Ovary (tissue), 9 donors: ENCODE results near the gene SSMEM1. TPM values are rescaled to one million over a fixed set of nuclear protein-coding genes. Genes with fewer than 3 reads are reported as not detected.

ENCODE experiments used
- DNase-seq, 5 donors: peaks; one replicate each; pipeline ENCODE4 v3.0.0-alpha.2; 2019 to 2020
- H3K27ac ChIP-seq, 2 donors: fragments of 200-600 bp; one replicate each; pipeline versions ENCODE4 v1.5.1 to v1.8.0; 2019 to 2022
- H3K27me3 ChIP-seq: fragments of 200-600 bp; one replicate; pipeline ENCODE4 v1.8.0; 2022
- H3K36me3 ChIP-seq: fragments of 200-600 bp; sonication (generic); one replicate; pipeline ENCODE4 v1.5.1; 2019
- H3K4me1 ChIP-seq: one replicate; pipeline ENCODE4 v1.8.1; 2013; ENCODE audit warnings: mild to moderate bottlenecking, moderate library complexity; ENCODE audit not compliant: insufficient read depth
- H3K4me3 ChIP-seq: fragments of 200-600 bp; sonication (generic); one replicate; pipeline ENCODE4 v1.5.1; 2017
- H3K9me3 ChIP-seq, 2 donors: fragments of 200-600 bp in 1 of 2; sonication (generic) in 1 of 2; one replicate each; pipeline versions ENCODE4 v1.5.1 to v1.8.1; 2013 to 2019; ENCODE audit warnings: mild to moderate bottlenecking in 1 of 2, moderate library complexity in 1 of 2
- CTCF ChIP-seq, 3 donors: fragments of 450-650 bp in 2 of 3; fragments of 200-600 bp in 1 of 3; IDR thresholded peaks; one replicate each; pipeline versions ENCODE4 v1.5.1 to v1.8.0; 2016 to 2022; ENCODE audit warnings: antibody characterized with exemption in 3 of 3, mild to moderate bottlenecking in 1 of 3
- EP300 ChIP-seq: sonication (generic); formaldehyde crosslinking; IDR thresholded peaks from one replicate; pipeline ENCODE4 v1.6.1; 2017; ENCODE audit warnings: antibody characterized with exemption
- POLR2A ChIP-seq: fragments of 450-650 bp; IDR thresholded peaks from one replicate; pipeline ENCODE4 v1.6.1; 2017; ENCODE audit warnings: antibody characterized with exemption, mild to moderate bottlenecking, moderate library complexity
- WGBS, 3 donors: extraction: QIAGEN DNeasy Blood & Tissue Kit in 1 of 3; methylation state at CpG; one replicate each; pipeline versions ENCODE4 v1.1.5 to v1.1.7; 2013 to 2017; 5-methylcytosine and 5-hydroxymethylcytosine counted together
- intact Hi-C, 4 donors: fragments of 100-400 bp; cut with DNase I; formaldehyde crosslinking; loops; one replicate each; pipeline versions ENCODE4 v1.11.0 to v1.15.1; 2022 to 2023
- polyA plus RNA-seq, 2 donors: library from polyadenylated mRNA; stranded (reverse); fragments of 200-250 nt in 1 of 2; fragments of 350-450 nt in 1 of 2; fragmentation: Illumina TruSeq in 1 of 2; extraction: RNeasy Lipid Tissue Mini Kit (QIAGEN cat#74804) in 1 of 2; gene quantifications; one replicate each; pipeline ENCODE4 v1.2.3, GENCODE V29; 2013 to 2014
- total RNA-seq, 7 donors: library from RNA; depleted of rRNA in 2 of 7; stranded (reverse); fragments of >200 nt in 2 of 7; fragmentation: NEBNext Ultra II Directional in 3 of 7; extraction: Animal tissue kit (Norgen Biotek cat#: 25700) in 3 of 7; gene quantifications; one replicate each; pipeline versions ENCODE4 v1.1.0 to v1.2.4, GENCODE V29; 2016 to 2023
- donor health status: DM: no; HTN: no; CAD: no; lungs with moderate emphysema.
- donor health status: DM: no; HTN: no; CAD: no.
- donor health status: Bipolar disorder and iron deficiency.
- donor health status: DM: yes; HTN: yes; CAD: no.
- donor health status: DM: no; HTN: no; CAD: no.
- donor health status: DM: yes; HTN: yes; CAD: no.

Gene SSMEM1
- total and polyA plus RNA-seq, 9 donors = not detected

- no peak overlapping the region for H3K4me3 ChIP-seq
- no peaks in the 10 kb centered on the region for H3K9me3 ChIP-seq
- intact Hi-C loops = no loop called here
- DNase-seq = no peak
- TF ChIP-seq POLR2A (no peak), CTCF (IDR thresholded peaks at IDR 0.05) (no peak), EP300 (no peak)
- no peaks in the 10 kb centered on the region for H3K36me3 ChIP-seq
- WGBS, 3 donors = 89 to 94% (median 94%) methylated on average over 4 of the region's 4 CpGs
- no peak overlapping the region for H3K27ac ChIP-seq
- H3K27me3 ChIP-seq = no peaks in the 10 kb centered on the region
- H3K4me1 ChIP-seq = no peaks in the 10 kb centered on the region
Observed at GRCh38 chr7:130174237-130174959, 33.3 kb upstream of the SSMEM1 start.

DNA sequence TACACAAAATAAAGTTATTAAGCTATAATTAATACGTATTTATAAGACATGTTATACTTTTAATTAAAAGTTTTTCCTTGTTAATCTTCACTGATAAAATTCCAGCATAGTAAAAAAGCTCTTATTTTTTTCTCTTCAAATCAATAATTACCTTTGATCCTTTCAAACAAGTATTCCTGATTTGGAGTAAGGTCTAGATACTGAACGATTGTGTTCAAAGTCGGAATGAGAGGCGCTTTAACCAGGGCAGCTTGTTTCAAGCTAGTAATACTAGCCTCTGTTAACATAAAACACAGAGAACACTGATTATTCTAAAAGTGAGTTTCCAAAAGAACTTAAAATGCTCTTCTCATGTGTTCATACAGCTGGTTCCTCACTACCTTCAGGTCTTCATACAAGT lies 29.4 kb upstream of the SSMEM1 start:
- H3K27me3 ChIP-seq = no peaks in the 10 kb centered on the region
- H3K27ac ChIP-seq = no peak overlapping the region
- TF ChIP-seq EP300 (no peak), POLR2A (no peak), CTCF (IDR thresholded peaks at IDR 0.05) (no peak)
- WGBS, 3 donors = 84 to 89% (median 88%) methylated on average over 4 of the region's 4 CpGs
- H3K36me3 ChIP-seq = no peaks in the 10 kb centered on the region
- no peaks in the 10 kb centered on the region for H3K9me3 ChIP-seq
- H3K4me3 ChIP-seq = no peak overlapping the region
- intact Hi-C loops = no loop called here
- H3K4me1 ChIP-seq = no peaks in the 10 kb centered on the region
- DNase-seq = no peak

DNA sequence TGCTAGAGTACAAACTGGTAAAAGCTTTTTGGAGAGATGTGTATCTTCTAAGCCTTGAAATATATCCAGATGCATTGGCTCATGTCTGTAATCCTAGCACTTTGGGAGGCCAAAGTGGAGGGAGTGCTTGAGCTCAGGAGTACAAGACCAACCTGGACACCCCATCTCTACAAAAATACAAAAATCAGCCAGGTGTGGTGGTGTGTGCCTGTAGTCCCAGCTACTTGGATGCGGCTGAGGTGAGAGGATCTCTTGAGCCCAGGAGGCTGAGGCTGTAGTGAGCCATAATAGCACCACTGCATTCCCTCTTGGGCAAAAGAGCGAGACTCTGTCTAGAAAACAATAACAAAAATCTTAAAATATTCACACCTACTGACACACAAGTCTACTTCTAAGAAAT lies 28.0 kb upstream of the SSMEM1 start:
- TF ChIP-seq POLR2A = no peak
- no peak for TF ChIP-seq EP300
- no peak for TF ChIP-seq CTCF (IDR thresholded peaks at IDR 0.05)
- H3K27me3 ChIP-seq = no peaks in the 10 kb centered on the region
- no peaks in the 10 kb centered on the region for H3K36me3 ChIP-seq
- intact Hi-C loops = no loop called here
- no peak for DNase-seq
- H3K27ac ChIP-seq = no peak overlapping the region
- no peak overlapping the region for H3K4me3 ChIP-seq
- no peaks in the 10 kb centered on the region for H3K9me3 ChIP-seq
- WGBS, 3 donors = 94 to 99% (median 98%) methylated on average over 2 of the region's 2 CpGs
- no peaks in the 10 kb centered on the region for H3K4me1 ChIP-seq

DNA sequence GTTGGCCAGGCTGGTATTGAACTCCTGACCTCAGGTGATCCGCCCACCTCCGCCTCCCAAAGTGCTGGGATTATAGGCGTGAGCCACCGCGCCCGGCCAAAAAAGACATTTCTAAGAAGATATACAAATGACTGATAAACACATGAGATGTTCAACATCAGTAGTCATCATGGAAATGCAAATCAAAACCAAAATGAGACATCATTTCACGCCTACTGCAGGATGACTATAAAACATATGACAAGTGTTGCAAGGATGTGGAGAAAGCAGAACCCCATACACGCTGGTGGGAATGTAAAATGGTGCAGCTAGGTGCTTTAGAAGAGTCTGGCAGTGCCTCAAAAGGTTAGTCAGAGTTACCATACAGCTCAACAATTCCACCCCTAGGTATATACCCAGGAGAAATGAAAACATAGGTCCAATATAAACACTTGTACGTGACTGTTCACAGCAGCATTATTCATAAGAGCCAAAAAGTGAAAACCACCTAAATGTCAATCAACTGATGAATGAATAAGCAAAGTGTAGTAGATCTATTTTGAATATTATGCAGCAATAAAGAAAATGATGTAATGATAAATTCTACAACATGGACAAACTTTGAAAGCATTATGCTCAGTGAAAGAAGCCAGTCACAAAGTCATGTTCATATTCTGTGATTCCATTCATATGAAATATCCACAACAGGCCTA lies 26.9 kb upstream of the SSMEM1 start:
- Histone ChIP-seq H3K9me3 (no peaks in the 10 kb centered on the region), H3K27ac (no peak overlapping the region), H3K4me1 (no peaks in the 10 kb centered on the region), H3K36me3 (no peaks in the 10 kb centered on the region), H3K27me3 (no peaks in the 10 kb centered on the region), H3K4me3 (no peak overlapping the region)
- intact Hi-C loops = no loop called here
- TF ChIP-seq EP300 (no peak), CTCF (IDR thresholded peaks at IDR 0.05) (no peak), POLR2A (no peak)
- WGBS, 3 donors = 95 to 96% (median 95%) methylated on average over 9 of the region's 9 CpGs
- no peak for DNase-seq
